ENCODE results near the gene KRTAP25-1.

- TF ChIP-seq PPARA (CRISPR knock-in tag; IDR thresholded peaks at IDR 0.05; ENCODE audit: borderline replicate concordance) (no peak), ESRRG (CRISPR knock-in tag; IDR thresholded peaks at IDR 0.05) (no peak), ZFP3 (CRISPR knock-in tag; IDR thresholded peaks at IDR 0.05) (no peak), ZNF8 (CRISPR knock-in tag; IDR thresholded peaks at IDR 0.05) (no peak), ARNTL (CRISPR knock-in tag; IDR thresholded peaks at IDR 0.05; ENCODE audit: borderline replicate concordance, low read depth) (no peak), PATZ1 (CRISPR knock-in tag; IDR thresholded peaks at IDR 0.05; ENCODE audit: borderline replicate concordance) (no peak)
Measured at GRCh38 chr21:30282850-30283249, 6.5 kb downstream of the KRTAP25-1 start, which contains the start of gene KRTAP24-1.
